AG09309 (cell line): ENCODE results near the gene ZNF75A.
A peak's percentile ranks its signal among the peaks of the same experiment; 100 is the strongest.

Experiments used
- DNase-seq: peaks from one replicate; pipeline ENCODE4 v3.0.0-alpha.2; 2010; ENCODE audit warnings: low read depth
- H3K4me3 ChIP-seq: 2 replicates; pipeline ENCODE4 v1.5.1; 2011; ENCODE audit warnings: mild to moderate bottlenecking, low read depth, low read length, moderate library complexity; ENCODE audit not compliant: control insufficient read depth
- CTCF ChIP-seq: IDR thresholded peaks from 2 replicates; pipeline ENCODE4 v1.5.1; 2011; ENCODE audit warnings: mild to moderate bottlenecking, low read depth, low read length, inconsistent platforms; ENCODE audit not compliant: insufficient read depth, control insufficient read depth; ENCODE audit errors: missing control alignments

The ZNF75A gene

GRCh38 chr16:3289998-3290673 is 15.2 kb upstream of the ZNF75A start:
- no peak for DNase-seq
- no peak overlapping the region for H3K4me3 ChIP-seq

DNA sequence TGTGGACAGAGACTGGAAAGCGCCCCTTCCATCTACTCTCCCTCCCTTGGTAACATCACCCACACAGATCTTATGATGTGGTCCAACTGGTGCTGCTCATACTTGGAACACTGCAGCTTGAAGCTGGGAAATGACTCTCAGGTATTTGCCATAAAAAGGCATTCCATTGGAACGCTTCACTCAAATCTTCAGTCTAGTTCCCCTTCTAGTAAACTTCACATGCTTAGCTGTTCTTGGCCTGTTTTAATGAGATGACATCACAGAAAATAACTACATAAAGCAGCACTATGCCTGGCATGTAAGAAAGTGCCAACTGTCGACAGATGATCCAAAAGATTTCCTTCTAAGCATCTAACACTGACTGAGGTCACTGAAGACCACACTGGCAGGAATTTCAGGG is 12.7 kb upstream of the ZNF75A start:
- DNase-seq: peak; percentile 29
- H3K4me3 ChIP-seq: no peak overlapping the region
- no peak for TF ChIP-seq CTCF

More at GRCh38 chr16:3289998-3290673, 15.2 kb upstream of the ZNF75A start:
- no peak for TF ChIP-seq CTCF

DNA sequence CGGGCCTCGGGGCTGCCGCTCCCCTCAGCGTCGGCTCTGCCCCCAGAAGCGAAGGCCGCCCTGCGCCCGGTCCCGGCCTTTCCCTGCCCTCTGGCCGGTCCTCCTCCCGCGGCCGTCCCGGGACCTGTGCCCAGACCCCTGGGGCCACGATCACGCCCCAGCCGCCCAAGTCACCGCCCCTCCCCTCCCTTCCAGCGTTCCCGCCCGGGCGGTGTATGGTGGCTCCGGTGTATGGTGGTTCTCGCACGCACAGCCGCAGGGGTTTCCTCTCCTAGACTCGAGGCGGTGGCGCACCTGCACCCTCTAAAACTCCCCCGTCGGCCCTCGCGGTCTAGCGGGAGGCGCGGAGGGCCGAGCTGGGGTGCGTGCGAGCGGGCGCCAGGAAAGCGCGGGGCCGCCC is 10.1 kb upstream of the ZNF75A start:
- H3K4me3 ChIP-seq: no peak overlapping the region

DNA sequence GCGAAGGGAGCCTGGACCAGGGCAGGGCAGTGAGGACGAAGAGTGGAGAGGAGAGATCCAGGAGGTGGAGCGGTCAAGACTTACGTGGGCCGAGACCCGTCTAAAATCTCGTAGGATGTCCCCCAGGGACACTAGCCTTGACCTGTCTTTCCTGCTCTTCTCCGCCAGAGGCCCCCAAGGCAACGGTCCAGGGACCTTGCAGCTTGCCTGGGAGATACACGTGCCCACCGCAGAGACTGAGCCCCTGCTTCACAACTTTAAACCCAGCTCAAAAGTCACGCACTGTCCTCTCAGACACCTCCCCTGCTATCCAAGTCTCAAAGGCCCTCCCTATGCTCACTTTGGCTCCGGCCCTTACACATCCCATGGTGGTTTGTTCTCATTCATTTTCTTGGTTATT is 9.5 kb upstream of the ZNF75A start:
- no peak for DNase-seq

More for the DNA sequence above, 10.1 kb upstream of the ZNF75A start:
- no peak for DNase-seq
- TF ChIP-seq CTCF: no peak

DNA sequence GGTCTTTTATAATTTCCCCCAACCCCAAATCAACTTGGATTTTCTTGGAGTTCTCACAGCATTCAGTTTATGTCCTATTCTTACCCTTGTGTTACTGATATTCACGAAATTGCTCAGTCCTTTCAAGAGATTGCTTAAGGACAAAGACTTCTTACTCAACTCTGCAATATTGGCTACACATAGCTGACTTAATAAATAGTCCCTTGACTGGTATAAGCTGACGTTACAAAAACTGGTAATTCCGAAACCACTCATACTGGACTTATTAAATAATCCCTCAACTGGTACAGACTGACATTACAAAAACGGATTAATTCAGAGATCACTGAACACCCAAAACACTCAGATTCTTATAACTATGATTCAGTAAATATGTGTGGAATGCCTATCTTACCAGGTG is 927 bp upstream of the ZNF75A start:
- TF ChIP-seq CTCF: no peak
- no peak for DNase-seq
- peak overlapping the region; percentile 95 for H3K4me3 ChIP-seq

More for the DNA sequence above, 9.5 kb upstream of the ZNF75A start:
- TF ChIP-seq CTCF: no peak
- no peak overlapping the region for H3K4me3 ChIP-seq

- TF ChIP-seq CTCF: no peak
- H3K4me3 ChIP-seq: peak overlapping the region; percentile 95
- DNase-seq: no peak
Observed at GRCh38 chr16:3306078-3306477, 781 bp downstream of the ZNF75A start.
